HG03521 (cell line): ENCODE data around the gene RNPEPL1.
"Not testable (repeated sequence)": the region's sequence is repeated elsewhere in the genome, so short reads cannot be mapped to it uniquely, and the experiment has no call there.

Experiments used
- ATAC-seq: cut with Tn5 transposase; IDR thresholded peaks from one replicate; pipeline ENCODE4 v1.9.1; 2021; ENCODE audit warnings: mild to moderate bottlenecking, moderate library complexity; ENCODE audit not compliant: unreplicated experiment

Gene RNPEPL1

GRCh38 chr2:240601831-240602160, 33.5 kb downstream of the RNPEPL1 start:
- ATAC-seq, result no peak

- ATAC-seq, result no peak
These were observed 34.2 kb downstream of the RNPEPL1 start for GRCh38 chr2:240602266-240603050.

DNA sequence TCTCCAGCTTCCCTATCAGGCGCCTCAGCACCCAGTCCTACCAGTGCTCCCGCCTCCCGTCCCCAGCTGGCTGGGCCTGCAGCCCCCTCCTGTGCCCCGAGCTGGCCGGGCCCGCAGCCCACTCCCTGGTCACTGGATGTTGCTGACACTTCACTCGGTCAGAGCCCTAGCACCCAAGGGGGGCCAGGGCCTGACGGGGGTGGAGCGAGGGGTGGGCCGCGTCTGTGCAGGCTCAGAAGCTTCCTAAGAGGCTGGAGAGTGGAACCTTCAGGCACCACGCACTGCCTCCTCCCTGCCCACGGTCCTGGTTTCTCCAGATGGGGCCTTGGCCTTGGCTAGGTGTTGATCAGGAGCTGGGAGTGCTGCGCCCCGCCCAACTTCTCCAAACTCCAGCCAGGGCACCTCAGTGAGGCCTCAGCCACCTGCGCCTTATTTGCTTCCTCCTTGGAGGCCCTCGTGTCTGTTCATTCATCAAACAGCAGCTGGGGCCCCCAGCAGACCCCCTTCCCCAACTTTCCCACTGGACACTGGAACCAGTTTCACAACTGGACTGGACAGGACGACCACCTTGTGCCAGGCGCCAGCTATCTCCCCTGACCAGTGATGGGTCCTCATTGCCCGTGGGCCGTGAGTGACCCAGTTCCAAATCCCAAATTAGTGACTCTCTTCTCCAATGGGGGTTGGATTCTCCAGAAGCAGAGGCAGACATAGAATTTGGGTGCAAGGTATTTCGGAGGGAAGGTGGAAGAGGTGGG, 35.0 kb downstream of the RNPEPL1 start:
- no peak for ATAC-seq

GRCh38 chr2:240603846-240604245, 35.6 kb downstream of the RNPEPL1 start:
- ATAC-seq, result no peak

DNA sequence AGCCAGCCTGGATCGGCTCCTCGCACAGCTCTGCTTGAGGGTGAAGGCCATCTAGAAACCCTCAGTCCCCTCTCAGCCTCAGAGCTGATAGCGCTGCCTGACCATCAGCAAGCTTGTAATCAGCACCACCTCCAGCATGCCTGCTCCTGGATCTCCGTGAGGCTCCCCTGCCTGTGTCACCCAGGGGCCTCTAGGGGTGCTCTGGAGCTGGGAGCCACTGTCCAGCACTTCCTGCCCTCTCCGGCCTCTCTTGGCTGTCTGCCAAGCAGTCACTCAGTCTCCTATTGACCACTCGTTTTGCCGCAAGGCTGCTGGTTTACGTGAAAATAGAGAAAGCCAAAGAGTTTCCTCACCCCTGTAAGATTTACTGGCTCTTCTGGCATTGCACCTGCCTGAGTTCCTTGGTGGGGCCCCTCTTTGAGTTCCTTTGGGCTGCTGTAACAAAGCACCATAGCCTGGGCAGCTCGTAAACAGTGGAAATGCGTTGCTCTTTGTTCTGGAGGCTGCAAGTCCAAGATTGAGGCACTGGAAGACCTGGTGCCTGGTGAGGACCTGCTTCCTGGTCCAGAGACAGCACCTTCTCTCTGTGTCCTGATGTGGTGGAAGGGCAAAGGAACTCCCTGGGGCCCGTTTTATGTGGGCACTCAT, 36.1 kb downstream of the RNPEPL1 start:
- ATAC-seq, result no peak

DNA sequence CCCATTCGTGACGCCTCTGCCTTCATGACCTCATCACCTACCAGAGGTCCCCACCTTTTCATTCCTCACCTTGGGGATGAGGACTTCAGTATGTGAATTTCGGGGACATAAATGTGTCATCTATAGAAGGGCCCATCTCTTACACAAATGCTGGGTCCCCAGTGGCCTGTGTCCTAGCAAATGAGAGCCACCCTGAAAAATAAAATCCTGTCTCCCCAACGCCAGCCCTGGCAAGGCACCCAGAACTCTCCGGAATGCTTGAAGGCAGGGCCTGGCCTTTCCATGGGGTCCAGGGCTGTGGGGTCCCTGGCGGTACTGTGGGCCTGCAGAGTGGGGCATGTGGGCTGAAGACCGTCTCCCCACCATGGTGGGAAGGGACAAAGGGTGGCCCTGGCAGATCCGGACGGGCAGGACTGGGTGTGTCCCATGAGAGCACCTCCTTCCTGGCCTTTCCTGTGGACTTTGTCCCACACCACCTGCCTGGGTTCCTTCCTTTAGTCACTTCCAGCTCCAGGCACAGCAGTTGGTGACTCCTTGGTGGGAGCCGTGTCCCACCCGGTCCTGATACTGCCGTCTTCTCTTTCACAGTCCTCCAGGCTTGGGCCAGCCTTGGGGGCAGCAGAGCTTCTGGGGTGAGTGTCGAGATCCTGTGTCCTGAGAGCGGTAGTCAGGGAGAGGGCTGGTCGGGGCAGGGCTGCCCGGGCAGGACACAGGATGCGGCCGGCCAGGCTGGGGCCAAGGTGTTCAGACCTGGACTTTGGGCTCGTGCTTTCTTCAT, 36.8 kb downstream of the RNPEPL1 start:
- no peak for ATAC-seq

DNA sequence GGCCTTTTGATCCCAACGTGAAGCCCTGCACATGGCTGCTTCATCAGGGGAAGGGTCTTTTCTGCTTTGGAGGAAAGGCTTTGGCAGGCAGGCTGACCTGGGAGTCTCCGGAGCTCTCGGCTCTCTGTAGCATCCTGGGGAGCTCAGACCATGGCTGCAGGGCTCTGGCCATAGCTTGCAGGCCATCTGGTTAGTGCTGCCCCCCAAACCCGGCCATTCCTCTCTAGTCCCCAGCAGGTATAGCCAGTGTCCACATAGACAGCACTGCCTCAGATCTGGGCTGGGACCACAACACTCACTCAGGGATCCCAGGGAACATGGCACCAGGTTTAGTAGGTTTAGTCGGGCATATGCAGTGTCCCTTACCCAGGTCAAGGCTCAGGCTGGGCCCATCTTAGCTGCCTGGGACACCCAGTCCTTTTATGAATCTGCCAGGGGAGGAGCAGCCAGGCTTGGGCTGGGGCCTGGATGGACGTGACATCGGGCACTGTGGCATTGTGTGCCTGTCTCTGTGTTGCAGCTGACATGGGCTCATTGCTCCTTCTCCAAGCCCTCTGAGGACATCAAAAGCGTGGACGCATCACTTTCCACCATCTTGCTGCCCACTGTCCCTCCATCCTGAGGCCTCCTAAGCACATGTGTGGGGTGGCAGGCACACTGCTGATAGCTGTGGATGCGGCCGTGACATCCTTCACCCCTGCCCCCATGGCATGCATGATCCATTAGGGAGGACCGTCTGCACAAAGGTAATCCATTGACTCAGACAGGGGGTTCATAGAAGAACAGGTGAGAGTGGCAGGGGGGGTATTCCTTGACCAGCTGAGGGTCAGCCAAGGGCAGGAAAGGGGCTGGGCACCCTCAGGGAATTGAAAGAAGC, 37.8 kb downstream of the RNPEPL1 start:
- ATAC-seq, result no peak

GRCh38 chr2:240611601-240612210, 43.4 kb downstream of the RNPEPL1 start:
- ATAC-seq, result no peak

DNA sequence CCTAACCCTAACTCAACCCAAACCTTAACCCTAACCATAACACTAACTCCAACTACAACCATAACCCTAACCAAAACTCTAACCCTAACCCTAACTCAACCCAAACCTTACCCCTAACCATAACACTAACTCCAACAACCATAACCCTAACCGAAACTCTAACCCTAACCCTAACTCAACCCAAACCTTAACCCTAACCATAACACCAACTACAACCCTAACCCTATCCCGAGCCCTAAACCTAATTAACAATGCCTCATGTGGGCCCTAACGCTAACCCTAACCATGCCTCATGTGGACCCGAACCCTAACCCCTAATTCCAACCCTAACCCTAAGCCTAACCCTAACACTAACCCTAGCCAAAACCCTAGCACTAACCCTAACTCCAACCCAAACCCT, 45.5 kb downstream of the RNPEPL1 start:
- ATAC-seq, result no peak

- no peak for ATAC-seq
These were observed 46.1 kb downstream of the RNPEPL1 start for GRCh38 chr2:240614391-240614790.

DNA sequence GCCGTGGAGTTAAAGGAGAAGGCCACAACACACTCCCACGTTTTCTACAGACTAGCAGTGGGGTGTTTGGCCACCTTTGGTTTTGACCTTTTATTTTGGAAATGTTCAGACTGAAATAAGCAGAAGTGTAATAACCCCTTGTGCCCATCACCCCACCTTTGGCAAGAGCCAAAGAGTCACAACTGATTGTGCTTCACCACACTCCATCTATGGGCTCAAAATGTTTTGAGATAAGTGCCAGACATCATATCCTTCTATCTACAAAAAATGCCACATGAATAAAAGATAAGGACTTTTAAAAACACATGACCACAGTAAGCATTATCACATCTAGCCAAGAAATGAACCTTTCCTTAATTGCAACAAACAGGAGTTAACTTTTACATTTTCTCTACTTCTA, 47.1 kb downstream of the RNPEPL1 start:
- ATAC-seq, result no peak

GRCh38 chr2:240615820-240616547, 47.7 kb downstream of the RNPEPL1 start:
- ATAC-seq, result no peak

GRCh38 chr2:240616860-240617666, 48.8 kb downstream of the RNPEPL1 start:
- not testable (repeated sequence) for ATAC-seq

DNA sequence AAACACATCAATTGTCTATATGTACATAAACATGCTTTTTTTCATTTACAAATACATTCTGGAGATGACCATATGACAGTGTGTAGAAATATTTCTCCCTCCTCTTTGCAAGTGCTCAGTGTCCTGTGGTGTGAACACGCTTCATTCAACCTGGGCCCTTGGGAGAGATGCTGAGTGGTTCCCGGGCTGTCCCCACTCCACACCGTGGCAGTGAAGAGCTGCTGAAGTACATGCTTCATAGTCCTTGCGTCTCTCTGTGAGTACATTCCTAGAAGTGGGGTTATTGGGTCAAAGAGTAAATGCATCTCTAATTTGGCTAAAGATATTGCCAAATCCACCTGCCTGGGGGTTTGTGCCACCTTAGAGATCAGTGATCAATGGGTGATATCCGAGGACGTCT, 50.5 kb downstream of the RNPEPL1 start:
- ATAC-seq, result no peak

GRCh38 chr2:240619506-240620148, 51.3 kb downstream of the RNPEPL1 start:
- ATAC-seq, result no peak

GRCh38 chr2:240620149-240620731, 52.0 kb downstream of the RNPEPL1 start:
- ATAC-seq, result no peak

DNA sequence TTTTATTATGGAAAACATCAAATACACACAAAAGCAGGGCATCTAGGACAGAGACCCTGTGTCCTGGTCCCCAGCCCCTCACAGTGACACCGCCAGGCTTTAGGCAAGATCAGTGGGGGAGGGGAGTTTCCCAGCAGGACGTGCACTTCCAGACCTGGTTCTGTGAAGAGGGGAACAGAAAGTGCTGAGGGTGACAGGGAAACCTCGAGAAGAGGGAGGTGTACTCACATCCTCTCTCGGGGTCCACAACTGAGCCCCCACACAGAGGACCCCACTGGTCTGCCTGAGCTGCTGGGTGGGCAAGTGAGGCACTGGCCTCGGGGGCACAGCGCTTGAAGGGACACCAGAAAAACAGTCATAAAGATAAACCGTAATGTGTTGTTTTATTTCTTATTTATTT, 52.6 kb downstream of the RNPEPL1 start:
- no peak for ATAC-seq

GRCh38 chr2:240622060-240622411, 53.8 kb downstream of the RNPEPL1 start:
- ATAC-seq, result no peak
